GM12878 (cell line): ENCODE data around the gene HTR6. TPM values are rescaled to one million over a fixed set of nuclear protein-coding genes. Genes with fewer than 3 reads are reported as not detected.

Source experiments
- CEBPB ChIP-seq, 2 experiments: fragments of 150-350 bp in 1 of 2; IDR thresholded peaks; 2 replicates each; pipeline ENCODE4 v1.6.1; 2012 to 2014; ENCODE audit warnings: low read depth in 2 of 2, low read length in 2 of 2, borderline replicate concordance in 1 of 2, inconsistent platforms in 1 of 2
- GATAD2B ChIP-seq: fragments of 450-650 bp; conservative IDR thresholded peaks from 2 replicates; pipeline ENCODE4 v1.6.1; 2017; ENCODE audit warnings: low read depth, mild to moderate bottlenecking, moderate library complexity
- IRF4 ChIP-seq: IDR thresholded peaks from 2 replicates; pipeline ENCODE4 v1.6.1; 2011; ENCODE audit warnings: low read depth, low read length
- NR2C2 ChIP-seq: IDR thresholded peaks from 2 replicates; pipeline ENCODE4 v1.6.1; 2011; ENCODE audit warnings: borderline replicate concordance, low read depth; ENCODE audit not compliant: control insufficient read depth, insufficient read length
- POLR2AphosphoS2 ChIP-seq: IDR thresholded peaks from 2 replicates; pipeline ENCODE4 v1.6.1; 2011; ENCODE audit warnings: low read depth, mild to moderate bottlenecking, low read length, improper control_type of control experiment, moderate library complexity
- SIN3A ChIP-seq: IDR thresholded peaks from 2 replicates; pipeline ENCODE4 v1.6.1; 2012; ENCODE audit warnings: low read depth, low read length, improper control_type of control experiment
- SMAD1 ChIP-seq: fragments of 450-650 bp; IDR thresholded peaks from 2 replicates; pipeline ENCODE4 v1.6.1; 2018; ENCODE audit warnings: mild to moderate bottlenecking, low read depth; ENCODE audit not compliant: partially characterized antibody
- SRF ChIP-seq, 2 experiments: IDR thresholded peaks; 2 replicates each; pipeline ENCODE4 v1.6.1; 2011; ENCODE audit warnings: low read depth in 2 of 2, low read length in 2 of 2, mild to moderate bottlenecking in 1 of 2, moderate library complexity in 1 of 2
- WRNIP1 ChIP-seq: IDR thresholded peaks from 2 replicates; pipeline ENCODE4 v1.6.1; 2011; ENCODE audit warnings: low read depth, low read length, improper control_type of control experiment, borderline replicate concordance
- ZNF217 ChIP-seq: fragments of 450-650 bp; IDR thresholded peaks from 2 replicates; pipeline ENCODE4 v1.6.1; 2017; ENCODE audit warnings: antibody characterized with exemption, mild to moderate bottlenecking
- polyA plus RNA-seq, 11 experiments: library from polyadenylated mRNA; depleted of rRNA in 4 of 11; unstranded in 6 of 11; stranded (reverse) in 5 of 11; fragments of >200 nt; fragmentation: Nextera tagmentation in 4 of 11; fragmentation: Illumina TruSeq in 1 of 11; extraction: Ambion mirVana in 4 of 11; extraction: Trizol in 1 of 11; gene quantifications; 1 replicate in 1 of 11; 2 replicates in 10 of 11; pipeline versions ENCODE4 v1.2.1 to v1.2.3, GENCODE V29; 2011 to 2016; ENCODE audit warnings: inconsistent platforms in 2 of 11, missing spikeins in 2 of 11, low read depth in 1 of 11
- total RNA-seq, 4 experiments: library from RNA; depleted of rRNA in 3 of 4; stranded (reverse); fragments of >200 nt in 3 of 4; fragmentation: Illumina TruSeq in 1 of 4; extraction: Trizol in 1 of 4; gene quantifications; 2 replicates each; pipeline versions ENCODE4 v1.2.1 to v1.2.3, GENCODE V29; 2013 to 2021
- TF ChIP-seq, protein P1 (sequence below): fragments of 450-650 bp; IDR thresholded peaks from 2 replicates; pipeline ENCODE4 v1.6.1; 2017; ENCODE audit warnings: mild to moderate bottlenecking, moderate library complexity
- TF ChIP-seq, protein P2 (sequence below): fragments of 450-650 bp; IDR thresholded peaks from 2 replicates; pipeline ENCODE4 v1.6.1; 2018; ENCODE audit warnings: mild to moderate bottlenecking, low read depth, moderate library complexity; ENCODE audit not compliant: partially characterized antibody
- TF ChIP-seq, protein P3 (sequence below): fragments of 450-650 bp; IDR thresholded peaks from 2 replicates; pipeline ENCODE4 v1.6.1; 2017; ENCODE audit warnings: mild to moderate bottlenecking, moderate library complexity

Gene HTR6
- total and polyA plus RNA-seq, 10 of the 15 experiments (the other 5 are each of a cell fraction or from before 2014, with no cell fraction given) = 0.03 to 5.3 (median 1.7) TPM; not detected in 2

DNA sequence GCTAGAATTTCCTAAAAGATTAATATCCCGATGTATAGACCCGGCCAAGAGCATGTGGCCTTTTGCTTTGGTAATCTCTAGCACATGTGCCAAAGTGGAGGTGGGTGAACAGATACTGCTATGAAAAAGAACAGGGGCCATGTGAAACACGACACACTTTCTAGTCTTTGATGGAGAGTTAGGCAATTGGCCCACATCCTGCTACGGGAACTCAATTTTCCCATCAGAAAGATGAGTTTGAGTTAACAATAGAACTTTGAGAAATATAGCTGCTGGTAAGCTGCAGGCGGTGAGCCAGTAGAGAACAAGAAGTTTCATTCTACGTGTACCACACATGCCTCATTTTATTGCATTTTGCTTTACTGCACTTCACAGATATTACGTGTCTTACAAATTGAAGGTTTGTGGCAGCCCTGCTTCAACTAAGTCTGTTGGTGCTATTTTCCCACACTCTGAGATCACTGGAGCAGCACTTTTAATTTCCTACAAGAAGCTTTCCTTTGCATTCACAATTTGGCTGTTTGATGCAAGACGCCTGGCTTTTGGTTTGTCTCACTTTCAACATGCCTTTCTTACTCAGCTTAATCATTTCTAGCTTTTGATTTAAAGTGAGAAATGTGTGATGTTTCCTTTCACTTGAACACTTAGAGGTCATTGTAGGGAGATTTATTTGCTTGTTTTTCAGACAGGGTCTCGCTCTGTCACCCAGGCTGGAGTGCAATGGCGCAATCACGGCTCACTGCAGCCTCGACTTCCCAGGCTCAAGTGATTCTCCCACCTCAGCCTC lies 46.3 kb downstream of the HTR6 start (continued):
- TF ChIP-seq WRNIP1 (0 out of 2 replicates have a peak, but pooled peaks have one; percentile 37), SIN3A (no peak), POLR2AphosphoS2 (no peak), GATAD2B (0 out of 2 replicates have a peak, but pooled peaks have one; percentile 43), ZNF217 (peak; percentile 41; the same call in 1 of the 2 replicates), CEBPB (IDR thresholded peaks at IDR 0.05; ENCODE audit: borderline replicate concordance in 1 of 2, low read depth in 2 of 2, low read length in 2 of 2) (no peak; a peak in 2 of 4 replicates), IRF4 (0 out of 2 replicates have a peak, but pooled peaks have one; percentile 42), SRF (IDR thresholded peaks at IDR 0.05; ENCODE audit: low read depth in 2 of 2, low read length in 2 of 2) (no peak), NR2C2 (no peak), SMAD1 (peak; percentile 40)
- TF ChIP-seq, protein P1, sequence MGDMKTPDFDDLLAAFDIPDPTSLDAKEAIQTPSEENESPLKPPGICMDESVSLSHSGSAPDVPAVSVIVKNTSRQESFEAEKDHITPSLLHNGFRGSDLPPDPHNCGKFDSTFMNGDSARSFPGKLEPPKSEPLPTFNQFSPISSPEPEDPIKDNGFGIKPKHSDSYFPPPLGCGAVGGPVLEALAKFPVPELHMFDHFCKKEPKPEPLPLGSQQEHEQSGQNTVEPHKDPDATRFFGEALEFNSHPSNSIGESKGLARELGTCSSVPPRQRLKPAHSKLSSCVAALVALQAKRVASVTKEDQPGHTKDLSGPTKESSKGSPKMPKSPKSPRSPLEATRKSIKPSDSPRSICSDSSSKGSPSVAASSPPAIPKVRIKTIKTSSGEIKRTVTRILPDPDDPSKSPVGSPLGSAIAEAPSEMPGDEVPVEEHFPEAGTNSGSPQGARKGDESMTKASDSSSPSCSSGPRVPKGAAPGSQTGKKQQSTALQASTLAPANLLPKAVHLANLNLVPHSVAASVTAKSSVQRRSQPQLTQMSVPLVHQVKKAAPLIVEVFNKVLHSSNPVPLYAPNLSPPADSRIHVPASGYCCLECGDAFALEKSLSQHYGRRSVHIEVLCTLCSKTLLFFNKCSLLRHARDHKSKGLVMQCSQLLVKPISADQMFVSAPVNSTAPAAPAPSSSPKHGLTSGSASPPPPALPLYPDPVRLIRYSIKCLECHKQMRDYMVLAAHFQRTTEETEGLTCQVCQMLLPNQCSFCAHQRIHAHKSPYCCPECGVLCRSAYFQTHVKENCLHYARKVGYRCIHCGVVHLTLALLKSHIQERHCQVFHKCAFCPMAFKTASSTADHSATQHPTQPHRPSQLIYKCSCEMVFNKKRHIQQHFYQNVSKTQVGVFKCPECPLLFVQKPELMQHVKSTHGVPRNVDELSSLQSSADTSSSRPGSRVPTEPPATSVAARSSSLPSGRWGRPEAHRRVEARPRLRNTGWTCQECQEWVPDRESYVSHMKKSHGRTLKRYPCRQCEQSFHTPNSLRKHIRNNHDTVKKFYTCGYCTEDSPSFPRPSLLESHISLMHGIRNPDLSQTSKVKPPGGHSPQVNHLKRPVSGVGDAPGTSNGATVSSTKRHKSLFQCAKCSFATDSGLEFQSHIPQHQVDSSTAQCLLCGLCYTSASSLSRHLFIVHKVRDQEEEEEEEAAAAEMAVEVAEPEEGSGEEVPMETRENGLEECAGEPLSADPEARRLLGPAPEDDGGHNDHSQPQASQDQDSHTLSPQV = no peak
- TF ChIP-seq, protein P2, sequence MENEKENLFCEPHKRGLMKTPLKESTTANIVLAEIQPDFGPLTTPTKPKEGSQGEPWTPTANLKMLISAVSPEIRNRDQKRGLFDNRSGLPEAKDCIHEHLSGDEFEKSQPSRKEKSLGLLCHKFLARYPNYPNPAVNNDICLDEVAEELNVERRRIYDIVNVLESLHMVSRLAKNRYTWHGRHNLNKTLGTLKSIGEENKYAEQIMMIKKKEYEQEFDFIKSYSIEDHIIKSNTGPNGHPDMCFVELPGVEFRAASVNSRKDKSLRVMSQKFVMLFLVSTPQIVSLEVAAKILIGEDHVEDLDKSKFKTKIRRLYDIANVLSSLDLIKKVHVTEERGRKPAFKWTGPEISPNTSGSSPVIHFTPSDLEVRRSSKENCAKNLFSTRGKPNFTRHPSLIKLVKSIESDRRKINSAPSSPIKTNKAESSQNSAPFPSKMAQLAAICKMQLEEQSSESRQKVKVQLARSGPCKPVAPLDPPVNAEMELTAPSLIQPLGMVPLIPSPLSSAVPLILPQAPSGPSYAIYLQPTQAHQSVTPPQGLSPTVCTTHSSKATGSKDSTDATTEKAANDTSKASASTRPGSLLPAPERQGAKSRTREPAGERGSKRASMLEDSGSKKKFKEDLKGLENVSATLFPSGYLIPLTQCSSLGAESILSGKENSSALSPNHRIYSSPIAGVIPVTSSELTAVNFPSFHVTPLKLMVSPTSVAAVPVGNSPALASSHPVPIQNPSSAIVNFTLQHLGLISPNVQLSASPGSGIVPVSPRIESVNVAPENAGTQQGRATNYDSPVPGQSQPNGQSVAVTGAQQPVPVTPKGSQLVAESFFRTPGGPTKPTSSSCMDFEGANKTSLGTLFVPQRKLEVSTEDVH = no peak
- TF ChIP-seq, protein P3, sequence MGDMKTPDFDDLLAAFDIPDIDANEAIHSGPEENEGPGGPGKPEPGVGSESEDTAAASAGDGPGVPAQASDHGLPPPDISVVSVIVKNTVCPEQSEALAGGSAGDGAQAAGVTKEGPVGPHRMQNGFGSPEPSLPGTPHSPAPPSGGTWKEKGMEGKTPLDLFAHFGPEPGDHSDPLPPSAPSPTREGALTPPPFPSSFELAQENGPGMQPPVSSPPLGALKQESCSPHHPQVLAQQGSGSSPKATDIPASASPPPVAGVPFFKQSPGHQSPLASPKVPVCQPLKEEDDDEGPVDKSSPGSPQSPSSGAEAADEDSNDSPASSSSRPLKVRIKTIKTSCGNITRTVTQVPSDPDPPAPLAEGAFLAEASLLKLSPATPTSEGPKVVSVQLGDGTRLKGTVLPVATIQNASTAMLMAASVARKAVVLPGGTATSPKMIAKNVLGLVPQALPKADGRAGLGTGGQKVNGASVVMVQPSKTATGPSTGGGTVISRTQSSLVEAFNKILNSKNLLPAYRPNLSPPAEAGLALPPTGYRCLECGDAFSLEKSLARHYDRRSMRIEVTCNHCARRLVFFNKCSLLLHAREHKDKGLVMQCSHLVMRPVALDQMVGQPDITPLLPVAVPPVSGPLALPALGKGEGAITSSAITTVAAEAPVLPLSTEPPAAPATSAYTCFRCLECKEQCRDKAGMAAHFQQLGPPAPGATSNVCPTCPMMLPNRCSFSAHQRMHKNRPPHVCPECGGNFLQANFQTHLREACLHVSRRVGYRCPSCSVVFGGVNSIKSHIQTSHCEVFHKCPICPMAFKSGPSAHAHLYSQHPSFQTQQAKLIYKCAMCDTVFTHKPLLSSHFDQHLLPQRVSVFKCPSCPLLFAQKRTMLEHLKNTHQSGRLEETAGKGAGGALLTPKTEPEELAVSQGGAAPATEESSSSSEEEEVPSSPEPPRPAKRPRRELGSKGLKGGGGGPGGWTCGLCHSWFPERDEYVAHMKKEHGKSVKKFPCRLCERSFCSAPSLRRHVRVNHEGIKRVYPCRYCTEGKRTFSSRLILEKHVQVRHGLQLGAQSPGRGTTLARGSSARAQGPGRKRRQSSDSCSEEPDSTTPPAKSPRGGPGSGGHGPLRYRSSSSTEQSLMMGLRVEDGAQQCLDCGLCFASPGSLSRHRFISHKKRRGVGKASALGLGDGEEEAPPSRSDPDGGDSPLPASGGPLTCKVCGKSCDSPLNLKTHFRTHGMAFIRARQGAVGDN = peak; percentile 96
- TF ChIP-seq, all 136 proteins: peak for 36
